Measurements from ENCODE around the gene OR2T8.

The OR2T8 gene

DNA sequence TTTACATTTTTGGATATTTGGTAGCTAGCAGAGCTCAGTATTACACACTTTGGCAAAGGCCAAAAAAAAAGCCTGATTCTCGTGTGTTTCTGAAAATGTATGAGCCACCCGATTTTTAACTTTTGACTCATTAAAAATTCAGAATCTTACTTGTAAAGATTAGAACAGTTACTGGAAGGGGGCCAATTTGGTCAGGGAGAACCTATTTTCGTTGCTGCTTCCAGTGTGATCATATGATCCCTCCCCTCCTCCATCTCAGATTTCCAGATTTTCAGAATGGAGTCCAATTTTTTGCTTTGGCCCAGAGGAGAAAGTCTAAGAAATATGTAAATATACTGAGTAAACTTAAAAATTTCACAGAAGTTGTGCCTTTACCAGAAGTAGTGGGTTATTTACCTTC lies 41.7 kb downstream of the OR2T8 start:
- no peak for DNase-seq (ENCODE audit: low spot score)
- TF ChIP-seq, protein P1, sequence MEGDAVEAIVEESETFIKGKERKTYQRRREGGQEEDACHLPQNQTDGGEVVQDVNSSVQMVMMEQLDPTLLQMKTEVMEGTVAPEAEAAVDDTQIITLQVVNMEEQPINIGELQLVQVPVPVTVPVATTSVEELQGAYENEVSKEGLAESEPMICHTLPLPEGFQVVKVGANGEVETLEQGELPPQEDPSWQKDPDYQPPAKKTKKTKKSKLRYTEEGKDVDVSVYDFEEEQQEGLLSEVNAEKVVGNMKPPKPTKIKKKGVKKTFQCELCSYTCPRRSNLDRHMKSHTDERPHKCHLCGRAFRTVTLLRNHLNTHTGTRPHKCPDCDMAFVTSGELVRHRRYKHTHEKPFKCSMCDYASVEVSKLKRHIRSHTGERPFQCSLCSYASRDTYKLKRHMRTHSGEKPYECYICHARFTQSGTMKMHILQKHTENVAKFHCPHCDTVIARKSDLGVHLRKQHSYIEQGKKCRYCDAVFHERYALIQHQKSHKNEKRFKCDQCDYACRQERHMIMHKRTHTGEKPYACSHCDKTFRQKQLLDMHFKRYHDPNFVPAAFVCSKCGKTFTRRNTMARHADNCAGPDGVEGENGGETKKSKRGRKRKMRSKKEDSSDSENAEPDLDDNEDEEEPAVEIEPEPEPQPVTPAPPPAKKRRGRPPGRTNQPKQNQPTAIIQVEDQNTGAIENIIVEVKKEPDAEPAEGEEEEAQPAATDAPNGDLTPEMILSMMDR (IDR thresholded peaks at IDR 0.05; ENCODE audit: extremely low read depth, missing control alignments) = no peak

DNA sequence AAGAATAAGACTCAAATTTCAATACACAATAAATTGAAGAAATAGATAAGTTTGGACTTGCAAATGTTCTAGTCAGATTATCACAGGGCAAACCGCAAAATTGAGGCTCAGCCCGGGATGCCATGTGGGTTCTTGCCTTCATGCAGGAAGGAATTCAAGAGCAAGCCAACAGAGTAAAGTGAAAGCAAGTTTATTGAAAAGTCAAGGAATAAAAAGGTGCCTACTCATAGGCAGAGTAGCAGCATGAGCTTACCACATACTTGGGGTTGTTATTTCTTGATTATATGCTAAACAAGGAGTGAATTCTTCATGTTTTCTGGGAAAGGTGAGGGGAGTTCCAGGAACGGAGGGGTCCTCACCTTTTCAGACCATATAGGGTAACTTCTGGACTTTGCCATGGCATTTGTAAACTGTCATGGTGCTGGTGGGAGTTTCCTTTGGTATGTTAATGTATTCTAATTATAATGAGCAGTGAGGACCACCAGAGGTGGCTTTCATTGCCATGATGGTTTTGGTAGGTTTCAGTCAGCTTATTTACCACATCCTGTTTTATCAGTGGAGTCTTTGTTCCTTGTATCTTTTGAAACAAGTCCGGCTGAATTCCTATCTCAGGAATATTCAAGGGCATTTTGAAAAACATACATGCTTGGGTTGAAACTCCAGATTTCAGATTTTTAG lies 43.0 kb downstream of the OR2T8 start:
- TF ChIP-seq, protein P1 (IDR thresholded peaks at IDR 0.05; ENCODE audit: extremely low read depth, missing control alignments) = no peak

DNA sequence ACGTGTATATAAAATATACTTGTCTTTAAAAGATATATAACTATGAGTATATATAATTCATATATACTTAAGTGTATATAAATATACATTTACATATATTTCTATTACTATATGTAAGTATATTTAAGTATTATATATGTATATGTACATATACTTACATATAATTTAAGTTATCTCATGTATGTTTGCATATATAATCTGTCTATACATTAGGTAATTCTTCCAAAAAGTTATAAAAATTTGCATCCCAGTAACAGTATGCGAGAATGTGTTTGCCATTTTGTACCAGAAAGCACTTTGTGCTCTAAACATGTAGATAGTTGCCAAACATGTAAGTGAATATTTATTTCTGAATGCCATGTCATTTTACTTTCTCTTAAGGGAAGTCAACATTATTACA lies 44.9 kb downstream of the OR2T8 start, which contains the start of gene OR2AK2:
Gene OR2AK2, plus strand, starts transcription at position 301 of the 400 bp plus-strand sequence. CDS start 144 bp downstream, outside the sequence.
- TF ChIP-seq, protein P1 (IDR thresholded peaks at IDR 0.05; ENCODE audit: extremely low read depth, missing control alignments) = no peak
- no peak for DNase-seq (ENCODE audit: low spot score)

More for the DNA sequence above, 43.0 kb downstream of the OR2T8 start:
- DNase-seq (ENCODE audit: low spot score) = no peak

DNA sequence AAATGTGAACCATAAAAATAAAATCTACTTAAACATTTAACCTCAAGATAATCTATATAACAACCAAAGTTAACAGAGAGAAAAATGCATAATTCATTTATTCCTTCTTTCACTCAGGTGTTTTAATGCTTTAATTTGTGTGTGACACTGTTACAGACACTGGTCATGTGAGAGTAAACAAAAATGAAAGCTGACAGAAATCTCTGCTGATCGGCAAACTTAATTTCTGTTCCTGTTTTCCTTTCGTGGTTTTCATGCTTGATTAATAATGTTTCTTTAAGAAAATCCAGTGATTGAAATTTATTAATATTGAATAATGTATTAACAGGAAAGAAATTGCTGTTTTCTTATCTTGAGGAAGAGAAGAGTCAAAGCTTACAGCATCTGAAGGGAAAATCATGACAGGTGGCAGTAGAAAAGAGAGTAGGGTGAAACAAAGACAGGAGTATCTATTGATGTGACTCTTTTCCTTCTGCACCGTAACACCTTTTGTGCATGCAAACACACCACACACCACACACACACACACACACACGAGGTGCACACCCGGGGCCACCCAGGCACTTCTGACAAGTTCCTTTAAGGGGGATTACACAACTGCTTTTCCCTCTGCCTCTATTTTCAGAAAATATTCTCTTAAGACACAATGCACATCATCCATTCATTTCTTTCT lies 46.6 kb downstream of the OR2T8 start:
- TF ChIP-seq, protein P1 (IDR thresholded peaks at IDR 0.05; ENCODE audit: extremely low read depth, missing control alignments) = no peak
- no peak for DNase-seq (ENCODE audit: low spot score)

Data from GM20000 (cell line).